ENCODE data around the gene ALK.

Gene ALK

DNA sequence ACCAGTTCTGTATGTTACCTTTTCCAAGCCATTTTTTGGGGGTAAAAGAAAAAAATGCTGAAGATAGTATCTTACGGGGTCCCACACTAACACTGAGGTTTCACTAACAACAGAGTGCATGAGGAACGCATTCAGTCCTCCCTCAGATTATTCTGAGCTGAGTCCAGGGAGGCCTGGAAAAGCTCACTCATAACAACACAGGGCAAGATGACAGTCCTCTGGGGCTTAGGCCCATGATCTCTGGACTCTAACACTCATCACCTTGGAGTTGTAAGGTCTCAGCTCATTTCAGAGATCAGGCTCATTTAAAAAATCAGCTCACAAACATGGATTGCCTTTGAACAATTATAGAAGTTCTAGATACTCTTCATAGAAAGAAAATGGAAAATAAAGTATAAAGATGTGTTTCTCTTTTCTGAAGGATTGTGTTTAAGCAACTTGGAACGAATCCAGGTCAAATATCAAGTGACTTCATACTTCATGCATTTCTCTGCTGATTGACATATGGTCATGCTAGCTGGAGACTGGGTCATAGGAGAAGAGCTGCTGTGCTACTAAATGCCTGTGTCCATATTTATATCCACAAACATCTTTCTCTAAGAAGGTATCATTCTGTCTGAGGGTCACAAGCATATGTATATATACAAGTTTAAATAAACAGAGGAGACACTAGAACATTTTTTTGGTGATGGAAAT is 265.8 kb downstream of the ALK start:
- H3K9me3 ChIP-seq (ENCODE audit: insufficient read depth, low read length, severe bottlenecking), result no peaks in the 10 kb centered on the region
- no peaks in the 10 kb centered on the region for H3K79me2 ChIP-seq (ENCODE audit: insufficient read depth, low read length)
- H3K9ac ChIP-seq (ENCODE audit: low read depth, low read length), result no peak overlapping the region
- no peak overlapping the region for H3K4me2 ChIP-seq (ENCODE audit: insufficient read depth, low read length)
- TF ChIP-seq, protein P1, sequence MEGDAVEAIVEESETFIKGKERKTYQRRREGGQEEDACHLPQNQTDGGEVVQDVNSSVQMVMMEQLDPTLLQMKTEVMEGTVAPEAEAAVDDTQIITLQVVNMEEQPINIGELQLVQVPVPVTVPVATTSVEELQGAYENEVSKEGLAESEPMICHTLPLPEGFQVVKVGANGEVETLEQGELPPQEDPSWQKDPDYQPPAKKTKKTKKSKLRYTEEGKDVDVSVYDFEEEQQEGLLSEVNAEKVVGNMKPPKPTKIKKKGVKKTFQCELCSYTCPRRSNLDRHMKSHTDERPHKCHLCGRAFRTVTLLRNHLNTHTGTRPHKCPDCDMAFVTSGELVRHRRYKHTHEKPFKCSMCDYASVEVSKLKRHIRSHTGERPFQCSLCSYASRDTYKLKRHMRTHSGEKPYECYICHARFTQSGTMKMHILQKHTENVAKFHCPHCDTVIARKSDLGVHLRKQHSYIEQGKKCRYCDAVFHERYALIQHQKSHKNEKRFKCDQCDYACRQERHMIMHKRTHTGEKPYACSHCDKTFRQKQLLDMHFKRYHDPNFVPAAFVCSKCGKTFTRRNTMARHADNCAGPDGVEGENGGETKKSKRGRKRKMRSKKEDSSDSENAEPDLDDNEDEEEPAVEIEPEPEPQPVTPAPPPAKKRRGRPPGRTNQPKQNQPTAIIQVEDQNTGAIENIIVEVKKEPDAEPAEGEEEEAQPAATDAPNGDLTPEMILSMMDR (IDR thresholded peaks at IDR 0.05; ENCODE audit: borderline replicate concordance, extremely low read depth, low read length, poor library complexity, severe bottlenecking), result no peak
- no peak for TF ChIP-seq EZH2 (IDR thresholded peaks at IDR 0.05; ENCODE audit: borderline replicate concordance, low read depth, low read length, severe bottlenecking)
- peaks cover 7% of the 10 kb centered on the region for H3K27me3 ChIP-seq (ENCODE audit: insufficient read depth, low read length, poor library complexity)
- no peak overlapping the region for H2AFZ ChIP-seq (ENCODE audit: low read depth, low read length)
- DNase-seq (no peak), ATAC-seq (ENCODE audit: insufficient read depth, low read depth) (no peak)
- H4K20me1 ChIP-seq (ENCODE audit: insufficient read depth, low read length), result no peaks in the 10 kb centered on the region
- no peak overlapping the region for H3K27ac ChIP-seq (ENCODE audit: low read length)
- H3K4me3 ChIP-seq (ENCODE audit: low read depth in 1 of 2, low read length in 2 of 2), result no peak overlapping the region
- H3K36me3 ChIP-seq (ENCODE audit: insufficient read depth, low read length), result no peaks in the 10 kb centered on the region
- no peaks in the 10 kb centered on the region for H3K4me1 ChIP-seq (ENCODE audit: insufficient read depth, low read length)

GRCh38 chr2:29650631-29651097 is 270.7 kb downstream of the ALK start:
- Histone ChIP-seq H3K36me3 (ENCODE audit: insufficient read depth, low read length) (no peaks in the 10 kb centered on the region), H4K20me1 (ENCODE audit: insufficient read depth, low read length) (no peaks in the 10 kb centered on the region), H3K4me1 (ENCODE audit: insufficient read depth, low read length) (no peaks in the 10 kb centered on the region), H3K27ac (ENCODE audit: low read length) (no peak overlapping the region), H2AFZ (ENCODE audit: low read depth, low read length) (no peak overlapping the region), H3K4me3 (ENCODE audit: low read depth in 1 of 2, low read length in 2 of 2) (no peak overlapping the region), H3K79me2 (ENCODE audit: insufficient read depth, low read length) (no peaks in the 10 kb centered on the region), H3K9ac (ENCODE audit: low read depth, low read length) (no peak overlapping the region), H3K4me2 (ENCODE audit: insufficient read depth, low read length) (no peak overlapping the region), H3K9me3 (ENCODE audit: insufficient read depth, low read length, severe bottlenecking) (no peaks in the 10 kb centered on the region), H3K27me3 (ENCODE audit: insufficient read depth, low read length, poor library complexity) (no peaks in the 10 kb centered on the region)
- DNase-seq (no peak), ATAC-seq (ENCODE audit: insufficient read depth, low read depth) (no peak)
- TF ChIP-seq, protein P1 (IDR thresholded peaks at IDR 0.05; ENCODE audit: borderline replicate concordance, extremely low read depth, low read length, poor library complexity, severe bottlenecking), result no peak
- TF ChIP-seq EZH2 (IDR thresholded peaks at IDR 0.05; ENCODE audit: borderline replicate concordance, low read depth, low read length, severe bottlenecking), result no peak

- no peaks in the 10 kb centered on the region for H3K36me3 ChIP-seq (ENCODE audit: insufficient read depth, low read length)
- no peaks in the 10 kb centered on the region for H4K20me1 ChIP-seq (ENCODE audit: insufficient read depth, low read length)
- no peak overlapping the region for H3K4me2 ChIP-seq (ENCODE audit: insufficient read depth, low read length)
- H3K9me3 ChIP-seq (ENCODE audit: insufficient read depth, low read length, severe bottlenecking), result no peaks in the 10 kb centered on the region
- DNase-seq (no peak), ATAC-seq (ENCODE audit: insufficient read depth, low read depth) (no peak)
- no peaks in the 10 kb centered on the region for H3K27me3 ChIP-seq (ENCODE audit: insufficient read depth, low read length, poor library complexity)
- H3K27ac ChIP-seq (ENCODE audit: low read length), result no peak overlapping the region
- H3K4me1 ChIP-seq (ENCODE audit: insufficient read depth, low read length), result no peaks in the 10 kb centered on the region
- no peak overlapping the region for H3K4me3 ChIP-seq (ENCODE audit: low read depth in 1 of 2, low read length in 2 of 2)
- no peak overlapping the region for H2AFZ ChIP-seq (ENCODE audit: low read depth, low read length)
- no peak overlapping the region for H3K9ac ChIP-seq (ENCODE audit: low read depth, low read length)
- TF ChIP-seq, protein P1 (IDR thresholded peaks at IDR 0.05; ENCODE audit: borderline replicate concordance, extremely low read depth, low read length, poor library complexity, severe bottlenecking), result no peak
- TF ChIP-seq EZH2 (IDR thresholded peaks at IDR 0.05; ENCODE audit: borderline replicate concordance, low read depth, low read length, severe bottlenecking), result no peak
- H3K79me2 ChIP-seq (ENCODE audit: insufficient read depth, low read length), result no peaks in the 10 kb centered on the region
Measured at GRCh38 chr2:29644949-29645348, 276.4 kb downstream of the ALK start.

All from DND-41 (cell line).